GM10266 (cell line): ENCODE results near the gene ACBD7.

ENCODE experiments used
- DNase-seq: peaks from one replicate; pipeline ENCODE4 v3.0.0; 2012; ENCODE audit errors: extremely low spot score
- CTCF ChIP-seq: IDR thresholded peaks from 2 replicates; pipeline ENCODE4 v1.5.1; 2012; ENCODE audit warnings: mild to moderate bottlenecking, low read depth; ENCODE audit not compliant: control insufficient read depth, insufficient read depth; ENCODE audit errors: missing control alignments

ACBD7 gene

GRCh38 chr10:15124190-15124589, 35.6 kb upstream of the ACBD7 start:
- DNase-seq, result no peak
- no peak for TF ChIP-seq CTCF

- peak; percentile 26 for DNase-seq
- TF ChIP-seq CTCF, result no peak
These were observed 35.2 kb upstream of the ACBD7 start for GRCh38 chr10:15123749-15124184.

- peak; percentile 73 for DNase-seq
- TF ChIP-seq CTCF, result no peak
These were observed 34.0 kb upstream of the ACBD7 start for GRCh38 chr10:15122477-15123030.

GRCh38 chr10:15121707-15122106, 33.1 kb upstream of the ACBD7 start:
- TF ChIP-seq CTCF, result no peak
- no peak for DNase-seq

GRCh38 chr10:15120523-15120922, 31.9 kb upstream of the ACBD7 start:
- TF ChIP-seq CTCF, result no peak
- no peak for DNase-seq

- no peak for DNase-seq
- no peak for TF ChIP-seq CTCF
These were observed 30.0 kb upstream of the ACBD7 start for GRCh38 chr10:15118615-15119014.

GRCh38 chr10:15116225-15116624, 27.6 kb upstream of the ACBD7 start:
- no peak for DNase-seq
- no peak for TF ChIP-seq CTCF
